ENCODE measurements around the gene NHS. TPM values are rescaled to one million over a fixed set of nuclear protein-coding genes. Genes with fewer than 3 reads are reported as not detected.

The NHS gene
- total RNA-seq, 1 donor from 2014 or later, result 3.5 TPM

GRCh38 chrX:17737986-17738713 lies 363.1 kb downstream of the NHS start:
- DNase-seq, result peak; percentile 58

- no peak for DNase-seq
Measured at GRCh38 chrX:17738737-17739535, 363.9 kb downstream of the NHS start.

- no peak for DNase-seq
Measured at GRCh38 chrX:17740137-17741122, 365.4 kb downstream of the NHS start.

- no peak for DNase-seq
Measured at GRCh38 chrX:17741123-17741511, 366.1 kb downstream of the NHS start.

GRCh38 chrX:17743913-17744312 lies 368.9 kb downstream of the NHS start:
- no peak for DNase-seq

GRCh38 chrX:17744896-17745523 lies 370.0 kb downstream of the NHS start:
- no peak for DNase-seq

GRCh38 chrX:17747692-17748091 lies 372.7 kb downstream of the NHS start:
- DNase-seq, result no peak

DNA sequence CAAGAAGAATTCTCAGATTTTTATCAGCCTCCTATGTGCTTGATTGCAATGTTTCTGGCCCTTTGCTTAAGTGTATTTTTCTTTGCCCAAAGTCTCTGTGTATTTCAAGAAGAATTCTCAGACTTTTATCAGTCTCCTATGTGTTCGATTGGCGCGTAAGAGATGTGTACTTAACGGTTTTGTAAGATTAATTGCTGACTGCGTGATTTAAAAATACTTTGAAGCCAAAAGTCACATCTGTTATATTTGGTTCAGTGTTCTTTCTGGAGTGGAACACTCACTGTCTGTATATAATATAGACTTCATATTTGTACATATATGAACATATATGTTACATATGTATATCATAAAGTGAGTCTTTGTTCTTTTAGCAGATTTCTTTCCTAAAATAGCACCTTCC lies 373.7 kb downstream of the NHS start:
- DNase-seq, result no peak

GRCh38 chrX:17750436-17750835 lies 375.4 kb downstream of the NHS start:
- DNase-seq, result no peak

GRCh38 chrX:17758382-17758781 lies 383.4 kb downstream of the NHS start:
- no peak for DNase-seq

GRCh38 chrX:17759990-17760389 lies 385.0 kb downstream of the NHS start:
- no peak for DNase-seq

GRCh38 chrX:17767734-17768133 lies 392.7 kb downstream of the NHS start:
- DNase-seq, result no peak

- DNase-seq, result peak; percentile 24
Measured at GRCh38 chrX:17768997-17769396, 394.0 kb downstream of the NHS start.

DNA sequence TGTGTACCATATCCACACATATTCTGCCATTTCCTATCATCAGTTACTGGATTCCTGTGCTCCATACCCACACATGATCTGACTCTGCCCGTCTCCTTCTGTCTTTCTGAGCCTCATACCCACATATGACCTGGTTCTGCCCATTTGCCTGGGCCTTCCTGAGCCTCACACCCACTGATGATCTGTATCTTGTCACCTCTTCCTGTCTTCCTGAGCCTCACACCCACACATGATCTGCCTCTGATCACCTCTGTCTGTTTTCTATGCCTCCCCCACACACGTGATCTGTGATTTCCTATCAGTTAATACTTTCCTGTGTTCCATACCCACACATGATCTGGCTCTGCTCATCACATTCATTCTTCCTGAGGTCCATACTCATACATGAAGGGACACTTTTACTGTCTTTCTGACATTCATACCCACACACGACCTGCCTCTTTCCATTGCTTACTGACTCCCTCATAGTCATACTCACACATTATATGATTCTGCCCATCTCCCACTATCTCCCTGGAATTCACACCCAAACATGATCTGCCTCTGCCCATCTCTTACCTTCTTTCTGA lies 394.8 kb downstream of the NHS start:
- no peak for DNase-seq

DNA sequence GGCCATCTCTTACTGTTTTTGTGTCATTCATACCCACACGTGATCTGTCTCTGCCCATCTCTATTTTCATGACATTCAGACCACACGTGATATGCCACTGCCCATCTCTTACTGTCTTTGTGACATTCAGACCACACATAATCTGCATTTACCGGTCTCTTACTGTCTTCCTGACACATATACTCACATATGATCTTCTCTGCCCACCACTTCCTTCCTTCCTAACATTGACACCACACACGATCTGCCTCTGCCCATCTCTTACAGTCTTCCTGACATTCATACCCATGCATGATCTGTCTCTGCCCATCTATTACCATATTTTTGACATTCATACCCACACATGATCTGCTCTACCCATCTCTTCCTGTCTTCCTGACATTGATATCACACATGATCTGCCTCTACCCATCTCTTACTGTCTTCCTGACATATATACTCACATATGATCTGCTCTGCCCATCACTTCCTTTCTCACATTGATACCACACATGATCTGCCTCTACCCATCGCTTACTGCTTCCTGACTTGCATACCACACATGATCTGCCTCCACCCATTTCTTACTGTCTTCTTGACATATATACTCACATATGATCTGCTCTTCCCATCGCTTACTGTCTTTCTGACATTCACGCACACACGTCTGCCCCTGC lies 398.3 kb downstream of the NHS start:
- DNase-seq, result no peak

- DNase-seq, result no peak
Measured at GRCh38 chrX:17774053-17774452, 399.1 kb downstream of the NHS start.

DNA sequence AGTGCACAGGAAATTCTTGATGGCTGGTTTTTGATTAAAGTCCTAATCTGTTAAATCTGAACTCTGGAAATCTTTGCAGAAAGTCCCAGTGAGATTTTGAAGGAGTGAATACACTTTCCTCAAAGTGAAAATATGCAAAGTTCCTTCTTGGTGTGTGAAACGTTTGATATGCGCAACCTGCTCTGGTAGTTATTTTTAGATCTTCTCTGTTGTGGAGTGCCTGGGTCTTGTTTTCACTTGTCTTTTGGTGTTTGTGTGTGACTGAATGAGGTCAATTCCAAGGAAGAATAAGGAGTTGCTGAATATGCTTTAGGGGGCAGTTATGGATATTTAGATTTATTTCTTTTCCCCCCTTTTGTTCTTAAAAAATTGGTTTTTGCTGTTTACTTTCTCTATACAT lies 404.0 kb downstream of the NHS start:
- no peak for DNase-seq

DNA sequence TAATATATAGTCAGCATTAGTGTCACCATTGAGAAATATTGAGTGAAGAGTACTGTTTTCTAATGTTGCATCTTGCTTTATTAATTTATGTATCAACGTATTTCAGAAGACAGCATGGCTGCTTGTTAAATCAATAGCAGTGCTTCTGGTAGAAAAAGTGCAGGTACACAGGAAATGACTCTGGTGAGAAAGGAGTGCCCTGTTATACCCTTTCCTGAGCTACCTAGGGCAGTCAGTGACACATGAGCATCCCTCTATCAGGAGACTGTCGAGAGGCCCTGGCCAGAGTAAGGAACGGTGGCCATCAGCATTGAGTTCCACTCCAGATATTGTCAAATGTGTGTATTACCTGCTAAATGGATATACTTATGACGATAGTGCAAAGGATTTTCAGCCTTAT lies 404.4 kb downstream of the NHS start:
- DNase-seq, result no peak
